SK-N-SH treated with all-trans-retinoic acid at 6 μM for 48 hours (cell line): ENCODE data around the gene ENAH.

ENCODE experiments used
- BACH2 ChIP-seq: fragments of 250-450 bp; sonication (Bioruptor Pico); IDR thresholded peaks from 2 replicates; pipeline ENCODE4 v1.9.0; 2021; ENCODE audit warnings: mild to moderate bottlenecking, borderline replicate concordance
- CREB5 ChIP-seq: fragments of 250-450 bp; sonication (Bioruptor Pico); IDR thresholded peaks from 2 replicates; pipeline ENCODE4 v1.5.1; 2020; ENCODE audit warnings: low read depth, mild to moderate bottlenecking, moderate library complexity
- POU6F1 ChIP-seq: fragments of 250-450 bp; sonication (Bioruptor Pico); IDR thresholded peaks from 2 replicates; pipeline ENCODE4 v1.8.0; 2021; ENCODE audit warnings: low read depth, mild to moderate bottlenecking, moderate library complexity, borderline replicate concordance
- PPARA ChIP-seq: fragments of 250-450 bp; sonication (Bioruptor Pico); IDR thresholded peaks from 2 replicates; pipeline ENCODE4 v1.5.0; 2020; ENCODE audit warnings: mild to moderate bottlenecking, borderline replicate concordance
- SNAI2 ChIP-seq: fragments of 250-450 bp; sonication (Bioruptor Pico); IDR thresholded peaks from 2 replicates; pipeline ENCODE4 v1.5.0; 2020; ENCODE audit warnings: mild to moderate bottlenecking, moderate library complexity
- TOX ChIP-seq: fragments of 250-450 bp; sonication (Bioruptor Pico); IDR thresholded peaks from 2 replicates; pipeline ENCODE4 v1.8.0; 2021; ENCODE audit warnings: mild to moderate bottlenecking, moderate library complexity, borderline replicate concordance
- ZFP3 ChIP-seq: fragments of 250-450 bp; sonication (Bioruptor Pico); IDR thresholded peaks from 2 replicates; pipeline ENCODE4 v1.5.0; 2020; ENCODE audit warnings: mild to moderate bottlenecking, moderate library complexity
- ZFP30 ChIP-seq: fragments of 450-650 bp; formaldehyde crosslinking; IDR thresholded peaks from 2 replicates; pipeline ENCODE4 v1.5.0; 2022; ENCODE audit warnings: mild to moderate bottlenecking, moderate library complexity
- ZNF8 ChIP-seq: fragments of 450-650 bp; formaldehyde crosslinking; IDR thresholded peaks from 2 replicates; pipeline ENCODE4 v1.5.0; 2020; ENCODE audit warnings: mild to moderate bottlenecking, moderate library complexity
- TF ChIP-seq, protein P1 (sequence below): fragments of 250-450 bp; sonication (Bioruptor Pico); IDR thresholded peaks from 2 replicates; pipeline ENCODE4 v1.8.0; 2020; ENCODE audit warnings: mild to moderate bottlenecking, moderate library complexity, borderline replicate concordance

- no peak for TF ChIP-seq ZFP30 (CRISPR knock-in tag)
- TF ChIP-seq PPARA (CRISPR knock-in tag) = no peak
- no peak for TF ChIP-seq BACH2 (CRISPR knock-in tag)
- TF ChIP-seq SNAI2 (CRISPR knock-in tag) = no peak
- no peak for TF ChIP-seq POU6F1 (CRISPR knock-in tag)
- TF ChIP-seq TOX (CRISPR knock-in tag) = no peak
- TF ChIP-seq, protein P1, sequence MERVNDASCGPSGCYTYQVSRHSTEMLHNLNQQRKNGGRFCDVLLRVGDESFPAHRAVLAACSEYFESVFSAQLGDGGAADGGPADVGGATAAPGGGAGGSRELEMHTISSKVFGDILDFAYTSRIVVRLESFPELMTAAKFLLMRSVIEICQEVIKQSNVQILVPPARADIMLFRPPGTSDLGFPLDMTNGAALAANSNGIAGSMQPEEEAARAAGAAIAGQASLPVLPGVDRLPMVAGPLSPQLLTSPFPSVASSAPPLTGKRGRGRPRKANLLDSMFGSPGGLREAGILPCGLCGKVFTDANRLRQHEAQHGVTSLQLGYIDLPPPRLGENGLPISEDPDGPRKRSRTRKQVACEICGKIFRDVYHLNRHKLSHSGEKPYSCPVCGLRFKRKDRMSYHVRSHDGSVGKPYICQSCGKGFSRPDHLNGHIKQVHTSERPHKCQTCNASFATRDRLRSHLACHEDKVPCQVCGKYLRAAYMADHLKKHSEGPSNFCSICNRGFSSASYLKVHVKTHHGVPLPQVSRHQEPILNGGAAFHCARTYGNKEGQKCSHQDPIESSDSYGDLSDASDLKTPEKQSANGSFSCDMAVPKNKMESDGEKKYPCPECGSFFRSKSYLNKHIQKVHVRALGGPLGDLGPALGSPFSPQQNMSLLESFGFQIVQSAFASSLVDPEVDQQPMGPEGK = no peak
- no peak for TF ChIP-seq CREB5
- no peak for TF ChIP-seq ZNF8 (CRISPR knock-in tag)
- no peak for TF ChIP-seq ZFP3 (CRISPR knock-in tag)
Measured at GRCh38 chr1:225674381-225674780, 21.5 kb upstream of the ENAH start.
